ENCODE measurements around the gene TRIM47. TPM values are rescaled to one million over a fixed set of nuclear protein-coding genes. Genes with fewer than 3 reads are reported as not detected.
"Not testable (repeated sequence)": the region's sequence is repeated elsewhere in the genome, so short reads cannot be mapped to it uniquely, and the experiment has no call there.

The TRIM47 gene
- total RNA-seq, 4 donors from 2014 or later: 21.0 to 146 (median 40.8) TPM

- Histone ChIP-seq H3K27me3 (no peaks in the 10 kb centered on the region), H3K4me1 (peaks cover 0 to 55% (median 13%) of the 10 kb centered on the region in 3 donors), H3K27ac (peak overlapping the region; percentile 97 to 100 (median 100)), H3K4me3 (peak overlapping the region; percentile 94 to 95), H3K36me3 (peaks cover 0 to 35% of the 10 kb centered on the region in 2 donors), H3K9me3 (no peaks in the 10 kb centered on the region)
- WGBS, 2 donors (ENCODE audit: low coverage in 1 of 2): 0% methylated on average over 2 to 5 of the region's 19 CpGs
- ATAC-seq: no peak
- TF ChIP-seq POLR2AphosphoS5 (IDR thresholded peaks at IDR 0.05) (no peak), EP300 (IDR thresholded peaks at IDR 0.05) (no peak), CTCF (IDR thresholded peaks at IDR 0.05) (no peak), POLR2A (IDR thresholded peaks at IDR 0.05) (no peak)
These were observed 23.5 kb downstream of the TRIM47 start for GRCh38 chr17:75854881-75855309.

- ATAC-seq: peak; percentile 22
- H3K4me1 ChIP-seq: peaks cover 0 to 62% (median 13%) of the 10 kb centered on the region in 3 donors
- H3K9me3 ChIP-seq: no peaks in the 10 kb centered on the region
- H3K36me3 ChIP-seq: peaks cover 0 to 42% of the 10 kb centered on the region in 2 donors
- H3K4me3 ChIP-seq: peak overlapping the region; percentile 94 to 95
- 0 to 8% methylated on average over 2 to 5 of the region's 7 CpGs for WGBS, 2 donors (ENCODE audit: low coverage in 1 of 2)
- peak overlapping the region; percentile 97 to 100 (median 100) for H3K27ac ChIP-seq
- H3K27me3 ChIP-seq: no peaks in the 10 kb centered on the region
- TF ChIP-seq CTCF (IDR thresholded peaks at IDR 0.05) (no peak), POLR2A (IDR thresholded peaks at IDR 0.05) (peak in 1 of 2 donors; percentile 37), EP300 (IDR thresholded peaks at IDR 0.05) (no peak), POLR2AphosphoS5 (IDR thresholded peaks at IDR 0.05) (peak; percentile 75)
These were observed 24.2 kb downstream of the TRIM47 start for GRCh38 chr17:75854101-75854748.

- peak; percentile 5 for TF ChIP-seq POLR2AphosphoS5 (IDR thresholded peaks at IDR 0.05)
- TF ChIP-seq EP300 (IDR thresholded peaks at IDR 0.05): no peak
- Histone ChIP-seq H3K4me1 (peaks cover 0 to 70% (median 13%) of the 10 kb centered on the region in 3 donors), H3K4me3 (peak overlapping the region in 1 of 2 donors; percentile 94), H3K9me3 (no peaks in the 10 kb centered on the region), H3K36me3 (peaks cover 0 to 50% of the 10 kb centered on the region in 2 donors), H3K27ac (peak overlapping the region in 3 of 4 donors; percentile 97 to 100 (median 100)), H3K27me3 (no peaks in the 10 kb centered on the region)
- 52 to 55% methylated on average over 7 of the region's 7 CpGs for WGBS, 2 donors (ENCODE audit: low coverage in 1 of 2)
- no peak for ATAC-seq
These were observed 24.9 kb downstream of the TRIM47 start for GRCh38 chr17:75853433-75853832.

- ATAC-seq, H3K27me3 ChIP-seq, H3K9me3 ChIP-seq, H3K4me3 ChIP-seq: not testable (repeated sequence)
- H3K27ac ChIP-seq: peak overlapping the region in 2 of 4 donors; percentile 34 to 45
- H3K4me1 ChIP-seq: peaks cover 0 to 85% (median 20%) of the 10 kb centered on the region in 3 donors
- H3K36me3 ChIP-seq: peaks cover 0 to 68% of the 10 kb centered on the region in 2 donors
- whole genome bisulfite sequencing, 2 donors (ENCODE audit: low coverage in 1 of 2): 94% methylated on average over 6 of the region's 15 CpGs; no CpG with 5 or more reads in 1 of the 2 donors
These were observed 26.7 kb downstream of the TRIM47 start for GRCh38 chr17:75851693-75851991.

- no peak for ATAC-seq
- TF ChIP-seq POLR2AphosphoS5 (IDR thresholded peaks at IDR 0.05) (peak; percentile 50), POLR2A (IDR thresholded peaks at IDR 0.05) (no peak)
- H3K27ac ChIP-seq: peak overlapping the region in 2 of 4 donors; percentile 34 to 75
These were observed 27.3 kb downstream of the TRIM47 start for GRCh38 chr17:75850928-75851692.

GRCh38 chr17:75849724-75850123 is 28.7 kb downstream of the TRIM47 start:
- TF ChIP-seq POLR2AphosphoS5 (IDR thresholded peaks at IDR 0.05) (no peak), CTCF (IDR thresholded peaks at IDR 0.05) (no peak), EP300 (IDR thresholded peaks at IDR 0.05) (no peak), POLR2A (IDR thresholded peaks at IDR 0.05) (no peak)
- Histone ChIP-seq H3K27me3 (no peaks in the 10 kb centered on the region), H3K4me1 (peaks cover 0 to 97% (median 31%) of the 10 kb centered on the region in 3 donors), H3K27ac (peak overlapping the region in 3 of 4 donors; percentile 75 to 77 (median 75)), H3K9me3 (no peaks in the 10 kb centered on the region), H3K36me3 (peaks cover 0 to 83% of the 10 kb centered on the region in 2 donors), H3K4me3 (no peak overlapping the region)
- no peak for ATAC-seq
- 72 to 84% methylated on average over 3 to 6 of the region's 9 CpGs for WGBS, 2 donors (ENCODE audit: low coverage in 1 of 2)

More at GRCh38 chr17:75850928-75851692, 27.3 kb downstream of the TRIM47 start:
- Histone ChIP-seq H3K4me3 (no peak overlapping the region), H3K36me3 (peaks cover 0 to 73% of the 10 kb centered on the region in 2 donors), H3K9me3 (no peaks in the 10 kb centered on the region), H3K27me3 (no peaks in the 10 kb centered on the region), H3K4me1 (peaks cover 0 to 85% (median 20%) of the 10 kb centered on the region in 3 donors)
- 72 to 80% methylated on average over 3 to 6 of the region's 12 CpGs for WGBS, 2 donors (ENCODE audit: low coverage in 1 of 2)
